HepG2 (cell line): ENCODE results near the gene RUSC1. TPM values are rescaled to one million over a fixed set of nuclear protein-coding genes. Genes with fewer than 3 reads are reported as not detected.

Experiments
- AKNA ChIP-seq: sonication (generic); formaldehyde crosslinking; IDR thresholded peaks from 2 replicates; pipeline ENCODE4 v1.4.0; 2020; ENCODE audit warnings: missing genetic modification reagents, borderline replicate concordance
- ATF5 ChIP-seq: sonication (generic); formaldehyde crosslinking; IDR thresholded peaks from 2 replicates; pipeline ENCODE4 v1.4.0; 2020; ENCODE audit warnings: mild to moderate bottlenecking, low read depth, missing genetic modification reagents
- CBX2 ChIP-seq, 2 experiments: fragments of 200-600 bp in 1 of 2; sonication (generic); formaldehyde crosslinking in 1 of 2; IDR thresholded peaks; 2 replicates each; pipeline versions ENCODE4 v1.7.0 to v1.8.1; 2018 to 2022; ENCODE audit warnings: low read depth in 2 of 2, low read length in 1 of 2, mild to moderate bottlenecking in 1 of 2, missing genetic modification reagents in 1 of 2
- HMGA1 ChIP-seq: sonication (generic); formaldehyde crosslinking; conservative IDR thresholded peaks from 2 replicates; pipeline ENCODE4 v1.4.0; 2020; ENCODE audit warnings: missing genetic modification reagents
- IKZF1 ChIP-seq: fragments of 450-650 bp; IDR thresholded peaks from 2 replicates; pipeline ENCODE4 v1.7.1; 2016
- IRX3 ChIP-seq: sonication (generic); formaldehyde crosslinking; IDR thresholded peaks from 2 replicates; pipeline ENCODE4 v1.8.1; 2023; ENCODE audit warnings: mild to moderate bottlenecking, low read depth, missing genetic modification reagents, borderline replicate concordance
- NKX3-1 ChIP-seq: sonication (generic); formaldehyde crosslinking; IDR thresholded peaks from 2 replicates; pipeline ENCODE4 v1.5.0; 2020; ENCODE audit warnings: missing genetic modification reagents
- NPAS2 ChIP-seq: sonication (generic); formaldehyde crosslinking; IDR thresholded peaks from 2 replicates; pipeline ENCODE4 v1.8.0; 2022; ENCODE audit warnings: mild to moderate bottlenecking, missing genetic modification reagents, borderline replicate concordance
- PHF20 ChIP-seq: sonication (generic); formaldehyde crosslinking; IDR thresholded peaks from 2 replicates; pipeline ENCODE4 v1.5.0; 2020; ENCODE audit warnings: mild to moderate bottlenecking, missing genetic modification reagents
- RARG ChIP-seq: sonication (generic); formaldehyde crosslinking; IDR thresholded peaks from 2 replicates; pipeline ENCODE4 v1.4.0; 2020; ENCODE audit warnings: low read depth, mild to moderate bottlenecking, missing genetic modification reagents
- SIN3B ChIP-seq: fragments of 150-350 bp; IDR thresholded peaks from 2 replicates; pipeline ENCODE4 v1.6.1; 2014; ENCODE audit warnings: low read length
- ZFAT ChIP-seq: sonication (generic); formaldehyde crosslinking; conservative IDR thresholded peaks from 2 replicates; pipeline ENCODE4 v1.8.1; 2023; ENCODE audit warnings: missing genetic modification reagents, inconsistent platforms
- ZNF180 ChIP-seq: sonication (generic); formaldehyde crosslinking; IDR thresholded peaks from 2 replicates; pipeline ENCODE4 v1.4.0; 2020; ENCODE audit warnings: low read depth, missing genetic modification reagents, borderline replicate concordance
- ZNF296 ChIP-seq: sonication (generic); formaldehyde crosslinking; conservative IDR thresholded peaks from 2 replicates; pipeline ENCODE4 v1.5.0; 2020; ENCODE audit warnings: mild to moderate bottlenecking, missing genetic modification reagents
- ZNF354B ChIP-seq: sonication (generic); formaldehyde crosslinking; IDR thresholded peaks from 2 replicates; pipeline ENCODE4 v1.8.0; 2022; ENCODE audit warnings: mild to moderate bottlenecking, missing genetic modification reagents
- ZNF460 ChIP-seq: sonication (generic); formaldehyde crosslinking; IDR thresholded peaks from 2 replicates; pipeline ENCODE4 v1.5.1; 2020; ENCODE audit warnings: missing genetic modification reagents, mild to moderate bottlenecking, borderline replicate concordance
- ZNF7 ChIP-seq: IDR thresholded peaks from 2 replicates; pipeline ENCODE4 v1.6.1; 2016; ENCODE audit warnings: missing biosample characterization, missing genetic modification reagents
- ZNF816 ChIP-seq: sonication (generic); formaldehyde crosslinking; IDR thresholded peaks from 2 replicates; pipeline ENCODE4 v1.8.0; 2022; ENCODE audit warnings: missing genetic modification reagents, mild to moderate bottlenecking, borderline replicate concordance
- ZNF878 ChIP-seq: sonication (generic); formaldehyde crosslinking; IDR thresholded peaks from 2 replicates; pipeline ENCODE4 v1.8.1; 2023; ENCODE audit warnings: mild to moderate bottlenecking, missing genetic modification reagents, moderate library complexity
- ZSCAN21 ChIP-seq: sonication (generic); formaldehyde crosslinking; IDR thresholded peaks from 2 replicates; pipeline ENCODE4 v1.8.0; 2022; ENCODE audit warnings: mild to moderate bottlenecking, missing genetic modification reagents, moderate library complexity, borderline replicate concordance
- ZSCAN9 ChIP-seq: IDR thresholded peaks from 2 replicates; pipeline ENCODE4 v1.6.1; 2016; ENCODE audit warnings: borderline replicate concordance
- polyA plus RNA-seq, 8 experiments: library from polyadenylated mRNA; depleted of rRNA in 3 of 8; stranded (reverse) in 7 of 8; unstranded in 1 of 8; fragments of >200 nt; fragmentation: Illumina TruSeq in 4 of 8; extraction: Trizol in 4 of 8; gene quantifications; 2 replicates each; pipeline versions ENCODE4 v1.2.1 to v1.2.3, GENCODE V29; 2011 to 2016; ENCODE audit warnings: low read depth in 4 of 8, missing spikeins in 1 of 8, mixed read lengths in 1 of 8; ENCODE audit not compliant: insufficient read depth in 1 of 8
- total RNA-seq, 5 experiments: library from RNA; depleted of rRNA; stranded (reverse); fragments of >200 nt; fragmentation: Illumina TruSeq; extraction: Trizol; gene quantifications; 2 replicates each; pipeline ENCODE4 v1.2.3, GENCODE V29; 2016; ENCODE audit warnings: low read depth in 1 of 5
- TF ChIP-seq, protein P1 (sequence below): sonication (generic); formaldehyde crosslinking; IDR thresholded peaks from 2 replicates; pipeline ENCODE4 v1.4.0; 2020; ENCODE audit warnings: missing genetic modification reagents, borderline replicate concordance

The RUSC1 gene
- total and polyA plus RNA-seq, 2 of the 13 experiments (the other 11 are each of a cell fraction or from before 2014, with no cell fraction given): 18.7 to 20.4 TPM

GRCh38 chr1:155300553-155301329 lies 20.0 kb upstream of the RUSC1 start (continued):
- TF ChIP-seq CBX2 (IDR thresholded peaks at IDR 0.05; ENCODE audit: low read depth, low read length): no peak
- no peak for TF ChIP-seq CBX2 (CRISPR knock-in tag; IDR thresholded peaks at IDR 0.05; ENCODE audit: low read depth)
- TF ChIP-seq, protein P1, sequence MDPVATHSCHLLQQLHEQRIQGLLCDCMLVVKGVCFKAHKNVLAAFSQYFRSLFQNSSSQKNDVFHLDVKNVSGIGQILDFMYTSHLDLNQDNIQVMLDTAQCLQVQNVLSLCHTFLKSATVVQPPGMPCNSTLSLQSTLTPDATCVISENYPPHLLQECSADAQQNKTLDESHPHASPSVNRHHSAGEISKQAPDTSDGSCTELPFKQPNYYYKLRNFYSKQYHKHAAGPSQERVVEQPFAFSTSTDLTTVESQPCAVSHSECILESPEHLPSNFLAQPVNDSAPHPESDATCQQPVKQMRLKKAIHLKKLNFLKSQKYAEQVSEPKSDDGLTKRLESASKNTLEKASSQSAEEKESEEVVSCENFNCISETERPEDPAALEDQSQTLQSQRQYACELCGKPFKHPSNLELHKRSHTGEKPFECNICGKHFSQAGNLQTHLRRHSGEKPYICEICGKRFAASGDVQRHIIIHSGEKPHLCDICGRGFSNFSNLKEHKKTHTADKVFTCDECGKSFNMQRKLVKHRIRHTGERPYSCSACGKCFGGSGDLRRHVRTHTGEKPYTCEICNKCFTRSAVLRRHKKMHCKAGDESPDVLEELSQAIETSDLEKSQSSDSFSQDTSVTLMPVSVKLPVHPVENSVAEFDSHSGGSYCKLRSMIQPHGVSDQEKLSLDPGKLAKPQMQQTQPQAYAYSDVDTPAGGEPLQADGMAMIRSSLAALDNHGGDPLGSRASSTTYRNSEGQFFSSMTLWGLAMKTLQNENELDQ: no peak; the same call in 1 of the 2 replicates
- no peak for TF ChIP-seq ZNF7
- TF ChIP-seq RARG: 0 out of 2 replicates have a peak, but pooled peaks have one; percentile 59
- peak; percentile 64 for TF ChIP-seq PHF20 (CRISPR knock-in tag)
- TF ChIP-seq NPAS2: no peak
- peak; percentile 73; the same call in 1 of the 2 replicates for TF ChIP-seq ZSCAN9 (CRISPR knock-in tag)
- no peak for TF ChIP-seq ZNF354B (CRISPR knock-in tag)
- no peak for TF ChIP-seq IKZF1
- no peak for TF ChIP-seq IRX3 (CRISPR knock-in tag)
- TF ChIP-seq HMGA1 (CRISPR knock-in tag): no peak
- TF ChIP-seq ZNF296 (CRISPR knock-in tag): no peak
- peak; percentile 82; the same call in 1 of the 2 replicates for TF ChIP-seq NKX3-1 (CRISPR knock-in tag)
- no peak for TF ChIP-seq SIN3B
- TF ChIP-seq ZNF180: no peak
- TF ChIP-seq ZSCAN21 (CRISPR knock-in tag): peak; percentile 88; the same call in 1 of the 2 replicates
- no peak for TF ChIP-seq AKNA (CRISPR knock-in tag)
- TF ChIP-seq ZFAT (CRISPR knock-in tag): no peak
- TF ChIP-seq ZNF816: peak; percentile 89
- peak; percentile 74; the same call in 1 of the 2 replicates for TF ChIP-seq ZNF460
- TF ChIP-seq ZNF878 (CRISPR knock-in tag): peak; percentile 87
- TF ChIP-seq ATF5: peak; percentile 92; the same call in 1 of the 2 replicates
